Spleen (tissue), 7 donors: Measurements from ENCODE around the gene PARD6G.

Experiments used
- POLR2A ChIP-seq, 3 donors: fragments of 450-650 bp; IDR thresholded peaks; one replicate each; pipeline ENCODE4 v1.5.1; 2017; ENCODE audit warnings: antibody characterized with exemption in 3 of 3, mild to moderate bottlenecking in 1 of 3
- POLR2AphosphoS5 ChIP-seq, 3 donors: sonication (generic); formaldehyde crosslinking; IDR thresholded peaks; one replicate each; pipeline ENCODE4 v1.5.1; 2017; ENCODE audit warnings: antibody characterized with exemption in 3 of 3
- TF ChIP-seq, protein P1 (sequence below), 11 experiments: fragments of 200-600 bp in 7 of 11; fragments of 450-650 bp in 4 of 11; sonication (generic) in 4 of 11; IDR thresholded peaks in 8 of 11; conservative IDR thresholded peaks in 3 of 11; 1 replicate in 7 of 11; 2 replicates in 4 of 11; pipeline versions ENCODE4 v1.4.0 to v1.8.0; 2016 to 2021; ENCODE audit warnings: antibody characterized with exemption in 11 of 11, inconsistent platforms in 4 of 11, mild to moderate bottlenecking in 1 of 11
- donor health status: DM: no; HTN: no; CAD: no; lungs with moderate emphysema.
- donor health status: DM: no; HTN: no; CAD: no.
- donor health status: DM: no; HTN: no; CAD: no.

- TF ChIP-seq, protein P1, sequence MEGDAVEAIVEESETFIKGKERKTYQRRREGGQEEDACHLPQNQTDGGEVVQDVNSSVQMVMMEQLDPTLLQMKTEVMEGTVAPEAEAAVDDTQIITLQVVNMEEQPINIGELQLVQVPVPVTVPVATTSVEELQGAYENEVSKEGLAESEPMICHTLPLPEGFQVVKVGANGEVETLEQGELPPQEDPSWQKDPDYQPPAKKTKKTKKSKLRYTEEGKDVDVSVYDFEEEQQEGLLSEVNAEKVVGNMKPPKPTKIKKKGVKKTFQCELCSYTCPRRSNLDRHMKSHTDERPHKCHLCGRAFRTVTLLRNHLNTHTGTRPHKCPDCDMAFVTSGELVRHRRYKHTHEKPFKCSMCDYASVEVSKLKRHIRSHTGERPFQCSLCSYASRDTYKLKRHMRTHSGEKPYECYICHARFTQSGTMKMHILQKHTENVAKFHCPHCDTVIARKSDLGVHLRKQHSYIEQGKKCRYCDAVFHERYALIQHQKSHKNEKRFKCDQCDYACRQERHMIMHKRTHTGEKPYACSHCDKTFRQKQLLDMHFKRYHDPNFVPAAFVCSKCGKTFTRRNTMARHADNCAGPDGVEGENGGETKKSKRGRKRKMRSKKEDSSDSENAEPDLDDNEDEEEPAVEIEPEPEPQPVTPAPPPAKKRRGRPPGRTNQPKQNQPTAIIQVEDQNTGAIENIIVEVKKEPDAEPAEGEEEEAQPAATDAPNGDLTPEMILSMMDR (IDR thresholded peaks at IDR 0.05 in 8 of 11, conservative IDR thresholded peaks at IDR 0.05 in 3 of 11), result no peak
- TF ChIP-seq POLR2A (IDR thresholded peaks at IDR 0.05) (no peak), POLR2AphosphoS5 (IDR thresholded peaks at IDR 0.05) (no peak)
Measured at GRCh38 chr18:80202264-80202998, 44.9 kb downstream of the PARD6G start.
